Measurements from ENCODE around the gene PUS10.
"Not testable (repeated sequence)": the region's sequence is repeated elsewhere in the genome, so short reads cannot be mapped to it uniquely, and the experiment has no call there.

Gene PUS10, protein sequence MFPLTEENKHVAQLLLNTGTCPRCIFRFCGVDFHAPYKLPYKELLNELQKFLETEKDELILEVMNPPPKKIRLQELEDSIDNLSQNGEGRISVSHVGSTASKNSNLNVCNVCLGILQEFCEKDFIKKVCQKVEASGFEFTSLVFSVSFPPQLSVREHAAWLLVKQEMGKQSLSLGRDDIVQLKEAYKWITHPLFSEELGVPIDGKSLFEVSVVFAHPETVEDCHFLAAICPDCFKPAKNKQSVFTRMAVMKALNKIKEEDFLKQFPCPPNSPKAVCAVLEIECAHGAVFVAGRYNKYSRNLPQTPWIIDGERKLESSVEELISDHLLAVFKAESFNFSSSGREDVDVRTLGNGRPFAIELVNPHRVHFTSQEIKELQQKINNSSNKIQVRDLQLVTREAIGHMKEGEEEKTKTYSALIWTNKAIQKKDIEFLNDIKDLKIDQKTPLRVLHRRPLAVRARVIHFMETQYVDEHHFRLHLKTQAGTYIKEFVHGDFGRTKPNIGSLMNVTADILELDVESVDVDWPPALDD

DNA sequence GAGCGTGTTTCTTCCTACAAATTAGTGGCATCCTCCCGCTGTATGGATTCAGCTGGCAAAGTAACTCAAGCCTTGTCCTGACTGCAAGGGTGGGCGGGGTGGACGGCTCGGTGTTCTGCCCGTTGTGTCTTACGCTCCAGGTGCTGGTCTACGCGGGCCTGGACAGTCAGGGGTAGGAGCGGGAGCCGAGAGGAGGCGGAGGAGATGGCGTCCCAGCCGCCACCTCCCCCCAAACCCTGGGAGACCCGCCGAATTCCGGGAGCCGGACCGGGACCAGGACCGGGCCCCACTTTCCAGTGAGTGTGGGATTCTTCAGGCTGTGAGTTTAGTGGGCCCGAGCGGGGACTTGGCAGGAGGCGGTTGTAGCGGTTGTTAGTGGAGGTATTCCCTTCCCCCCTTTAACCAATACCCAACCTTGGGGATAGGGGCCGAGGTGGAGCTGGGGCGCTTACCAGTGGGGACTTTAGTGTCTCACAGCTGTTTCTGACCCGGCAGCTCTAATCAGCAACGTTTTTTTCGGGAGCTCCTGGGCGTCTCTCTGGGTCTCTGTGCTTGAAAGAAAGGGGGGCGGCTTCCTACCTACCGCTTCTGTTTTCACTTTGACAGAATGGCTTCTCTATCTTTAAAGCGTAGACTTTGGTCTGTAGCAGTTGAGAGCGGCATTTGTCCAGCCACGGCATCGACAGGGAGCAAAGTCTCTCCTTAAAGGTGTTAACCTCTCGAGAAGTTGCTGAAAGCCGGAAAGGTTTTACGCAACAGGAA, at the start of gene PUS10, which contains the start of gene PEX13:
Gene PUS10, minus strand, starts transcription at position 700 of the 762 bp plus-strand sequence. CDS start 6,365 bp downstream, outside the sequence.
Gene PEX13, plus strand, starts transcription at position 165 of the 762 bp plus-strand sequence. Its CDS starts 40 bp downstream, at position 205.
- peak; percentile 65 for DNase-seq

DNA sequence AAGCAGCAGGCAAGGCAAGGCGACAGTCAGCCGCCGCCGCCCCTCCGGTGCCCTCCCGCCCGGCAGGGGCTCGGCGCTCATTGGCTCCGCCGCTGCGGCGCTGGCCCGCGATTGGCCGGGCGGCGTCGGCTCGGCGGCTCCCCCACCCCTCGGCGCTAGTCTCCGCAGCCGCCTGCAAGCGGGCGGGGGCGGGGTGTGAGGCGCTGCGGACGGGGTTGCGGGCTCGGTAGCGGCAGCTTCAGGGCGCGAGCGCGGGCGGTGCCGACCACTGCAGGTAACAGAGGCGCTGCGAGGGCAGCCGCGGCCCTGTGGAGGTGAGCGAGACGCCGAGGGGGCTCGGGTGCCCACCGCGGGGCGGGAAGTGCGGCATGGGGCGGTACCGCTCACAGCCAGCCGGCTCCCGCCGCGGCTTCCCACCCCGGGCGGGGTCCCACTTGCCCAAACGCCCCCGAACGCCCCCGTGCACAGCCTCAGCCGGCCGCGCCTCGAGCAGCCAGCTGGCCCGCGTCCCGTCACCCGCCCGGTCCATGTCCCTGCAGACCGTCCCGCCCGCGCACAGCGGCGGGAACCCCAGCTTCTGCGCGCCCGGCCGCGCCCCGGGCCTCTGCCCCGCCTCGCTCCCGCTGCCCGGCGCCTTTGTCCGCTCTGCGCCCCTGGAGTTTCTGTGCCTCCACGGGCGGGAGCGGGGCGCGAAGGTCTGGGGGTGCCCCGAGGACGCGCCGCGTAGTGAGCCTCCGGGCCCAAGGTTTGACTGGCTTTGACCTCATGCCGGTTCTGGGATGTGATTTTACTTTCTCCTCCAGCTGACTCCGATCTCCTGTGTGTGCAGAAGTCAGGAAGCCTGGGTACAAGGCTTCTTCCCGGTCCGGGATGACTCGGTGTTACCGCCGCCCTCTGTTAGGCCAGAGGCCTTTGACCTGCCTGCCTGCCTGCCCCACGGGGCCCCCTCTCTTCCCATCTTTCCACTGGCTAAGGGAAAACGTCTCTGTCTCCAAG, 48.0 kb upstream of the PUS10 start, which contains the start of gene SANBR:
Gene SANBR, plus strand, starts transcription at position 158 of the 996 bp plus-strand sequence. CDS start 4,480 bp downstream, outside the sequence.
- DNase-seq, result peak; percentile 94

DNA sequence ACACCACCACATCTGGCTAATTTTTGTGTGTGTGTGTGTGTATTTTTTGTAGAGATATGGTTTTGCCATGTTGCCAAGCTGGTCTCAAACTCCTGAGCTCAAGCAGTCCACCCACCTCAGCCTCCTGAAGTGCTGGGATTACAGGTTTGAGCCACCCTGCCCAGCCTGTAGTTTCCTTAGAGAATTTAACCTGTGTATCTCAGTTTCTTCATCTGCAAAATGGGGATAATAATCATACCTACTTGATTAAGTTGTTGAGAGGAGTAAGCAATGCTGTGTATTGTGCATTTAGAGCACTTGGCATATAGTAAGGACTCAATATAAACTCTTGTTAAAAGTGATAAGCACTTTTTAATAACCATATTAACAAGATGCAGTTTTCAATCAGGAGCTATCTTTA, 41.3 kb upstream of the PUS10 start:
- no peak for DNase-seq

DNA sequence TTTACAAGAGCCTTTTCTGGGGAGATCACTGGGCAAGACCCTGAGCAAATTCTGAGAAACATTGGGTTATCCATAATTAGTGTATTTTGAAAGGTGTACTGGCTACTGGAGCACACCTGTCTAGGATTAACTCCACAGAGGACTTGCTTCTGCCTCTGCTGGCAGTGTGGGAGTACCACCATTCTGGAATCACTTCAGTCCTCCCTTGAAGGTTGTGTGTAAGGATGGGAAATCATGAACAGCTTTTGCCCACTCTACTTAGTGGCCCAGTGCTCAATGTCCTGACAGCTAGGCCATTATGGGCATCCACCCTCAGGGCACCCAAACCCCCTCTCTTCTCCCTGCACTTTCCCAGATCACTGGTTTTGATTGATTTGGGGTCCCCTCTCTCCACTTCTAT, 39.5 kb upstream of the PUS10 start:
- no peak for DNase-seq

DNA sequence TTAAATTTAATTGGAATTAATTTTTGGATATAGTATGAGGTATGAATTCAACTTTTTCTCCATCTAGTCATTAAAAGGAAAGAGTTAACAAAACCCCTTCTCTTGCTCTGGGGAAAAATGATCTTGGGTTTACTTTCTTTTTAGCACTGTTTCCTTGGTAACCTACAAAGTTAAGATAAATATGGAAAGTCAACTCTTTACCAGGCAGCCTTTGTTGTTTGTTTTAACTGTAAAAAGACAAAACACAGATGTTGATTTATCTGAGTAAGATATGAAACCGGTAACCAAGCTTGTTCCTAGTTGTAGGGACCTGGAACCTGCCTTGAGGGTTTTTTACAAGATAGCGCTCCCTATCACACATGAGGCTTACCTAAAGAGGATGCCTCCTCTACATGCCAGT, 37.5 kb upstream of the PUS10 start:
- no peak for DNase-seq

DNA sequence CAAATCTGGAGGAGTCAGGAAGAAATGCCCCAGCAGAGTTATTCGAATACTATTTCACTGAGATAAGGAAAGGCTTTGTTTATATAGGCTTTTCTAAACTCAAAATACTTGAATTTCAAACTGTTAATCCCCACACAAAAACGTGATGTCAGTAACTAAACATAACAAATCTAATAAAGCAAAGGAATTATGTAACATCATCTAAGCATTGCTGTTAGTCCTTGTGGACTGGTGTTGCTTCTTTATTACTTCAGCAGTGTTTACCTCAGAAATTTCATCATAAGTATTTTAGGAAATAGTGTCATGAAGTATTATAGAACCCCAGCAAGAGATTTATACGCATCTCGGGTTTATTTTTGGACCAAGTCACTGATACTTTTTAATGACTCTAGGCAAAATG, 27.9 kb upstream of the PUS10 start:
- peak; percentile 32 for DNase-seq

DNA sequence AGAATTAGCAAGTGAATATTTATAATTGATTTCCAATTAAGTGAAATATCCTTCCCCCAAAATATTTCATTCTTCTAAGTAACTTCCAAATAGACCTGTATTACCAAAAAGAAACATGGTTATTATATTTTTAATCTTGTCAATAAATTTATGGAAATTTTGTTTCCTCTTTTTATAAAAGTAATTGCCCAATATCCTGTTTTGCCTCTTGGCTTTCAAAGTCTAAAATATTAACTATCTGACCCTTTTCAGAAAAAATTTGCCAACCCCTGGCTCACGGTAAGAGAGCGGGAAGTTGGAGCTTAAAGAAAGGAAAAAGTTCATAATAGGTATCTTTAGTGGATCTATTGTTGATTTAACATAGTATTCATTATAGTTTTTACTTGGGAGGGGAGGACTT, 27.2 kb upstream of the PUS10 start:
- DNase-seq, result no peak

DNA sequence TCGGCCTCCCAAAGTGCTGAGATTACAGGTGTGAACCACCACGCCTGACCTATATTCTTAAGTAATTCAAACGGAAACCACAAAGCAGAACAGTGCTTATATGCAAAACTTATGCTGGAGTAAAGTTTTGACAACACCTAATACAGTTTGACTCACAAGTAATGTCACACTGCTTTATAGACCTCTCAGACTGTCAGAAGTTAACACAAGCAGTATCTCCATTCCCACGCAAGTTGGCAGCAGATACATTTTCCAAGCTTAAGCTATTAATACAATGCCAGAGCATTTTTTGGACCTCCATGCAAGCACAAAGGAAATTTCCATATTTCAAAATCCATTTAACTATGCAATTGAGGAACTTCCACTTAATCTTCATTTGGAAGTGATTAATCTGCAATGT, 26.6 kb upstream of the PUS10 start:
- DNase-seq, result peak; percentile 62

DNA sequence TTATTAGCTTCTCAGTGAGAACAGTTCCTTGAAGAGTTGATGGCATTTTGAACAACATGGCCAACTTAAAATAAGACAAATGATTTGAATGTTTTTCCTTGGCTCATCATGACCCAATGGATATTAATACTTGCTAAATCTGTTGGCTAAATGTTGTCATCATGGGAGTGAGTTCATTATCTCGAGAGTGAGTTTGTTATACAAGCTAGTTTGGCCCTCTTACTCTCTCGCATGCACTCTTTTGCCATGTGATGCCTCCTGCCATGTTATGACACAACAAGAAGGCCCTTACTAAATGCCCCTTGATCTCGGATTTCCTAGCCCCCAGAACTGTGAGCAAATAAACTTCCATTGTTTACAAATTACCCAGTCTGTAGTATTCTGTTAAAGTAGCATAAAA, 24.8 kb upstream of the PUS10 start:
- no peak for DNase-seq

DNA sequence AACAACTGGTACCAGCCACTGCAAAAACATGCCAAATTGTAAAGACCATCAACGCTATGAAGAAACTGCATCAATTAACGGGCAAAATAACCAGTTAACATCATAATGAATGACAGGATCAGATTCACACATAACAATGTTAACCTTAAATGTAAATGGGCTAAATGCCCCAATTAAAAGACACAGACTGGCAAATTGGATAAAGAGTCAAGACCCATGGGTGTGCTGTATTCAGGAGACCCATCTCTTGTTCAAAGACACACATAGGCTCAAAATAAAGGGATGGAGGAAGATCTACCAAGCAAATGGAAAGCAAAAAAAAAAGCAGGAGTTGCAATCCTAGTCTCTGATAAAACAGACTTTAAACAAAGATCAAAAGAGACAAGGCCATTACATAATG, 18.6 kb upstream of the PUS10 start:
- DNase-seq, result not testable (repeated sequence)

DNA sequence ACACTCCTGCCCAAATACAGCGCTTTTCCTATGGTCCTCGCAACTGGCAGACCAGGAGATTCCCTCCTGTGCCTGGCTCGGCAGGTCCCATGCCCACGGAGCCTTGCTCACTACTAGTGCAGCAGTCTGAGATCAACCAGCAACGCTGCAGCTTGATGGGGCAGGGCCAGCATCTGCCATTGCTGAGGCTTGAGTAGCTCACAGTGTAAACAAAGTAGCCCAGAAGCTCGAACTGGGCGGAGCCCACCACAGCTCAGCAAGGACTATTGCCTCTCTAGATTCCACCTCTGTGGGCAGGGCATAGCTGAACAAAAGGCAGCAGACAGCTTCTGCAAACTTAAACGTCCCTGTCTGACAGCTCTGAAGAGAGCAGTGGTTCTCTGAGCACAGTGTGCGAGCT, 16.5 kb upstream of the PUS10 start:
- not testable (repeated sequence) for DNase-seq

DNA sequence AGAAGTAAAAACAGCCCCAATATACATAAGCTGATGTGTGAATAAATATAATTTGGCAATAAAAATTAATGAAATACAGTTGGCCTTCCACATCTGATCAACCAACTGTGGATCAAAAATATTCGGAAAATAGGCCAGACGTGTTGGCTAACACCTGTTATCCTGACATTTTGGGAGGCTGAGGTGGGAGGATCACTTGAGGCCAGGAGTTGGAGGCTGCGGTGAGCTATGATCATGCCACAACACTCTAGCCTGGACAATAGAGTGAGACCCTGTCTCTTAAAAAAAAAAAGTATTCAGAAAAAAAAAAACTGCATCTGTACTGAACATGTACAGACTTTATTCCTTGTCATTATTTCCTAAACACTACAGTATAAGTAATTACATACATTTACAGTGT, 11.5 kb upstream of the PUS10 start:
- DNase-seq, result no peak

DNA sequence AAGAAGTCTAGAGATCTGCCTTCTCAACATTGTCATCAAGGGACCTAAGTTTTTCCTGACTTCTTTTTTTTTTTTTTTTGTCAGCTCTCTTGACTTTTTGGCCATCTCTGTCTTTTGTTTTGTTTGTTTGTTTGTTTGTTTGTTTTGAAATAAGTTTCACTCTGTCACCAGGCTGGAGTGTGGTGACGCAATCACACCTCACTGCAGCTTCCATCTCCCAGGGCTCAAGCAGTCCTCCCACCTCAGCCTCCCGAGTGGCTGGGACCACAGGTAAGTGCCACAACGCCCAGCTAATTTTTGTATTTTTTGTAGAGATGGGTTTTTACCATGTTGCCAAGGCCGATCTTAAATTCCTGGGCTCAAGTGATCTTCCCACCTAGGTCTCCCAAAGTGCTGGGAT, 5.6 kb upstream of the PUS10 start:
- DNase-seq, result no peak

DNA sequence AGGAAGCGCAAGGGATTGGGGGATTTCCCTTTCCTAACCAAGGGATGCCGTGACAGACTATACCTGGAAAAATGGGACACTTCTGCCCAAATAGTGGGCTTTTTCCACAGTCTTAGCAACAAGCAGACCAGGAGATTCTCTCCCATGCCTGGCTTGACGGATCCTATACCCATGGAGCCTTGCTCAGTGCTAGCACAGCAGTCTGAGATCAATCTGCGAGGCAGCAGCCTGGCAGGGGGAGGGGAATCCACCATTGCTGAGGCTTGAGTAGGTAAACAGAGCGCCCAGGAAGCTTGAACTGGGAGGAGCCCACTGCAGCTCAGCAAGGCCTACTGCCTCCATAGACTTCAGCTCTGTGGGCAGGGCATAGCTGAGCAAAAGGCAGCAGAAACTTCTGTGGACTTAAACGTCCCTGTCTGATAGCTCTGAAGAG, 3.2 kb upstream of the PUS10 start:
- no peak for DNase-seq

DNA sequence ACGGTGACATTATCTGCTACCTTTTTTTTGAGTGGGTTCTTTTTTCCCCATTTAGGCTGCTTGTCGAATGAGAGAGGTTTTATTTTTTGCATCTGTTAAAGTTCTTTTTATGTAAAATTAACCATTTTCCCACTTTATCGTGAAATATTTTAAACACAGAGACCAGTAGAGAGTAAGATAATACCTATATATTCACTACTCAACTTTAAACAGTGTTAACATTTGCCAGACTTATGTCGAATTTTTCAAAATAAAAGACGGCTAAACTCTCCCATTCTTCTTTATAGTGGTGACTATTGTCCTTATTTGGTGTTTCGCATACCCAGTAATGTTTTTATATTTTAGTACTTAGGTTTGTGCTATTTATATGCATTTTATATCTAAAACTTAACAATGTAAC, 743 bp upstream of the PUS10 start:
- no peak for DNase-seq

DNA sequence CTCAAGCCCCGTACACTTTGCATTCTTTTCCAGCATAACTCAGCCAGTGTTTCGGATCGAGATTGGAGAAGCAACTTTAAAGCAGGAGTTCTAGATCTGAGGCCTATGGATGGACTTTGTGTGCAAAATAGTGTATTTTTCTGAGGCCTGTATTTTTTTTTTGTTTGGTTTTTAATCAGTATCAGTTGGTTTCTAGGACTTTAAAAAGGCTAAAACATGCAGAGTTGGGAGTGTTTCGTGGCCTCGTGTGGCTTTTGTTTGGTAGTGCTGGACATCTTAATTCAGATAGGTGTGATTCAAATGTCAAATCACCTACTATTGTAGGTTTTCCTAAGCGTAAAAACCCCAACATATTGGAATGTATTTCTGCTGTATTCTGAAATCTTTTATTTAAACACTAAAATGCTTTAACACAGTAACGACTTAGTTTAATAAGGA, 282 bp upstream of the PUS10 start:
- DNase-seq, result no peak

DNA sequence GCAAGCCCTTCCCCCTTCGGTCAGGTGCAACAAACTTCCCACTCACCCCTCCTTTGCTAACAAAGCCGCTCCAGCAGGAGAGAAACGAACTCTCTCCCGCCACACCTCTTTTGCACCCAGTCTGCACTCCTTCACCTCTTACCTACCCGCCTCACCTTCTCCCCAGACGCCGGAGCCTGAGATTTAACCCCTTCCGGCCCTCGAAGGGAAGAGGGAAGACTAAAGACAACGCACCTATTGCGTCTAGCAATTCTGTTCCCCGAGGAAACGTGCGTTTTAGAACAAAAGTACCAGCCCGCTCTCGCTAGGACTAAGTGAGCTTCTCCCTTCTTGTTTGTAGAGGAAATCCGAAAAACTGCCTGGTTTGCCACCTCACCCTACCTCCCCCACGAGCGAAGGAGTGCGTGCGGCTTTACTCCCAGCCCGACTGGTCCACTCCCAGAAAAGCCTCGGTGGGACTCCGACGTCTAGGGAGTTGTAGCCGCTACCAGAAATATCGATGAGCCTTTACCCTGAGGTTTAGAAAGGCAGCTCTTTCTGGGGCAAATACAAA, 976 bp downstream of the PUS10 start:
- DNase-seq, result peak; percentile 72

DNA sequence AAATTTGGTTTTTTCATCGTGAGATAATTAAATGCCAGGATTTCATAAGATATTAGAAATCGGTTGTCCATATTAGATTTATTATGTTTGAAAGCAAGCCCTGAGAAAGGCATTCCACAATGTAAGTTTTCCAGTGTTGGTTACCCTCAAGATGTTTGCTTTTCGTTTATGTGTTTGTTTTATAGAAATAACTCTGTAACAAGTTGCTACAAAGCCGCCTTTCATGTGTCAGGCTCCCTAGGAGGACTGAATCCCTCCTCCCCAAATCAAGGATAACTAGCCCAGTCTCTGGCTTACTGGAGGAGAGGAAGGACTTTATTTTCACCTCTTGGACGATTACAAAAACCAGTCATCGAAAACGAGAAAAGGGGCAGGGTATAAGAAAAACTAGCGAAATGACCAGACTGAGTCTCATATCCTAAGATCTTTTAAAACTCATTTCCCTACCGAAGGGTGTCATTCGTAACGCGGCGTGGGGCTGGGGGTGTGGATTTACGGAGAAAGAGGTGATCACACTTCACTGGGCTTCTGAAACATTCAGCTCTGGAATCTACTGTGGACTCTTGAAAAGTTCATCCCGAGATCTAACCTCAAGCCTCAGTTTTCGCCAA, 1.6 kb downstream of the PUS10 start:
- no peak for DNase-seq

DNA sequence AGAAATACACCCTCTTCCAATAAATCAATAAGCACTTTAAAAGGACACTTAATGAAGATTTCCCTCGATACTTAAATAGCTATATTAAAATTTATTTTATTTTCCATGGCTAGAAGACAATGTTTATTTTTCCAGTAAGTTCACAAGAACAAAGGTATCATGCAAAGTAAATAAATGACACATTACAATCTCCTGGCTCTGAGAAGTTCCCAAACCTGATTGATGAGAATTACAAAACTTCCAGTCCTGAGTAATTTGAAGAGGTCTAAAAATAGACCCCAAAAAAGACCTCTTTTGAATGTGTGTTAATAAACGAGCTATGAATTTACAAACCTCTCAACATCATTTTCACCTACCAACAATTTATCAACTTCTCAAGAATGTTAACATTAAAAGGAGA, 2.1 kb downstream of the PUS10 start:
- no peak for DNase-seq

DNA sequence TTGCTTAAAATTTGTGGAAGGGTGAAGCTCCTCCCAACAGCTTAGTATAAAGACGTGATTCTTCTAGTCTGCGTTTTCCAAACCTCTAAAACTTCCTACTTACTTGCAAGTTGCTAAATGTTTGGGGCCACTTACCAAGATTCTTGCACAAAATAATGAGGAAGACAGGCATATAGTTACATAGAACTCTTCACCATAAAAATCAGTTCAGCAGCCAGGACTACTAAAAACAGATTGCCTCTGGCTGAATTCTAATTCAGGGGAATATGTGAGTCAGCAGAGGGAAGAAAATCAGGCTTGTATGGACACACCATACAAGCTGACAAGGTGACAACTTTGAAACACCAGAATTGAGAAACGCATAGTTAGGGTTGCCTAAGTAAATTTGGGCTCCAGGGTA, 3.3 kb downstream of the PUS10 start:
- DNase-seq, result peak; percentile 35

DNA sequence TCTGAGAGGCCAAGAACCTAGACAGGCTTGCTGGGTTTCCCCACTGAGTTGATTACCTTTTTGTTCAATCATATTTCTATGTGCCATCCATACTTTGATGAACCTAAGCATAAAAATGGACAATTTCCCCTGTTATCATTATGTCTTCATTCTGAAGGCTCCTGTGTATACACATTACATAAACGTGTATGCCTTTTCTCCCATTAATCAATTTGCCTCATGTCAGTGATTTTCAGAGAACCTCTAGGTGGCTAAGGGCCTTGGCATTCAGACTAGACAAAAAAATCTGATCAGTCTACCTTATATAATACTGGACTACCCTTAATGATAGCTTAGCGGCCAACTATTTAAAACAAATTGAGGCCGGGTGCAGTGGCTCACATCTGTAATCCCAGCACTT, 4.7 kb downstream of the PUS10 start:
- no peak for DNase-seq

DNA sequence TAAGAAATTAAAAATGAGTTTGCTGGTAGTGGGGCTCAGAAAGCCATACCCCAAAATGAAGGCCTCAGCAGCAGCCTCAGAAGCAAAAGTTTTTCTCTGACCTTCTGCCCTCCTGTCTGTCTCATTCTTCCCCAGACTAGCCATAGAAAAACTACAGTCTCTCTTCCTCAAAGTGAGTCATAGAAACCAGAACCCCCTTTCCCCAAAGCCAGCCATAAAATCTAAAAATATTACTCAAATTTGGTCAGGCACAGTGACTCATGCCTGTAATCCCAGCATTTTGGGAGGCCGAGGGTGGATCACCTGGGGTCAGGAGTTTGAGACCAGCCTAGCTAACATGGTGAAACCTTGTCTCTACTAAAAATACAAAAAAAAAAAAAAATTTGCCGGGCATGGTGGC, 5.8 kb downstream of the PUS10 start:
- peak; percentile 79 for DNase-seq
